Anterior cingulate cortex (tissue), 58 donors: ENCODE measurements around the gene DNAJC2.
"Not testable (repeated sequence)": the region's sequence is repeated elsewhere in the genome, so short reads cannot be mapped to it uniquely, and the experiment has no call there.

Experiments used
- DNase-seq, 58 donors: peaks; one replicate each; lab custom pipeline; 2025; lab: John Stamatoyannopoulos, UW

The DNAJC2 gene

GRCh38 chr7:103279636-103279962 is 65.0 kb downstream of the DNAJC2 start:
- peak in 11 of 58 donors; percentile 22 to 63 (median 35) for DNase-seq

GRCh38 chr7:103278195-103278594 is 66.4 kb downstream of the DNAJC2 start:
- not testable (repeated sequence) for DNase-seq

- not testable (repeated sequence) for DNase-seq
Measured at GRCh38 chr7:103274867-103275266, 69.7 kb downstream of the DNAJC2 start.

GRCh38 chr7:103273374-103273773 is 71.2 kb downstream of the DNAJC2 start:
- DNase-seq = not testable (repeated sequence)

- not testable (repeated sequence) for DNase-seq
Measured at GRCh38 chr7:103266229-103266628, 78.3 kb downstream of the DNAJC2 start.

- not testable (repeated sequence) for DNase-seq
Measured at GRCh38 chr7:103264054-103264453, 80.5 kb downstream of the DNAJC2 start.
